SK-N-MC (cell line): ENCODE measurements around the gene TTC22.

Source experiments
- EZH2 ChIP-seq: fragments of 200-600 bp; sonication (generic); IDR thresholded peaks from one replicate; pipeline ENCODE4 v1.6.1; 2017; ENCODE audit warnings: antibody characterized with exemption
- POLR2AphosphoS5 ChIP-seq: IDR thresholded peaks from 2 replicates; pipeline ENCODE4 v1.6.1; 2012; ENCODE audit warnings: mild to moderate bottlenecking, low read depth, low read length, borderline replicate concordance

- TF ChIP-seq EZH2 (no peak), POLR2AphosphoS5 (no peak)
These were observed at the start of gene TTC22 for GRCh38 chr1:54800899-54801759.
